Memory B cell (primary cell): ENCODE data around the gene ENG.

ENCODE experiments used
- ATAC-seq: fragments of 150-1000 bp; cut with Tn5 transposase; 2 replicates; pipeline ENCODE4 v1.10.0; 2021; ENCODE audit warnings: low read depth, mild to moderate bottlenecking, moderate library complexity
- DNase-seq, 2 donors: peaks; one replicate each; pipeline ENCODE4 v3.0.0; 2022; ENCODE audit warnings: low spot score in 2 of 2
- H3K27ac Mint-ChIP-seq: one replicate; pipeline ENCODE4 v1.8.0; 2022; ENCODE audit warnings: mild to moderate bottlenecking, moderate library complexity, mixed read lengths
- H3K27me3 Mint-ChIP-seq: one replicate; pipeline ENCODE4 v1.8.0; 2022; ENCODE audit warnings: mixed read lengths
- H3K36me3 Mint-ChIP-seq: one replicate; pipeline ENCODE4 v1.8.0; 2022; ENCODE audit warnings: mild to moderate bottlenecking, mixed read lengths
- H3K4me1 Mint-ChIP-seq: one replicate; pipeline ENCODE4 v1.8.0; 2022; ENCODE audit warnings: mixed read lengths
- H3K4me3 Mint-ChIP-seq: one replicate; pipeline ENCODE4 v1.8.0; 2022; ENCODE audit warnings: mild to moderate bottlenecking, moderate library complexity, mixed read lengths
- H3K9me3 Mint-ChIP-seq: one replicate; pipeline ENCODE4 v1.8.0; 2022; ENCODE audit warnings: mixed read lengths

ENG gene

GRCh38 chr9:127863191-127863621 lies 8.7 kb upstream of the ENG start:
- H3K4me1 Mint-ChIP-seq: peaks cover 43% of the 10 kb centered on the region
- DNase-seq: no peak
- H3K4me3 Mint-ChIP-seq: no peak overlapping the region
- peak overlapping the region; percentile 97 for H3K27ac Mint-ChIP-seq
- no peaks in the 10 kb centered on the region for H3K9me3 Mint-ChIP-seq
- no peaks in the 10 kb centered on the region for H3K36me3 Mint-ChIP-seq
- H3K27me3 Mint-ChIP-seq: no peaks in the 10 kb centered on the region
- no peak for ATAC-seq

GRCh38 chr9:127862075-127863011 lies 7.9 kb upstream of the ENG start:
- Mint-ChIP-seq H3K4me3 (peak overlapping the region; percentile 29), H3K9me3 (no peaks in the 10 kb centered on the region), H3K36me3 (no peaks in the 10 kb centered on the region), H3K4me1 (peaks cover 45% of the 10 kb centered on the region), H3K27ac (peak overlapping the region; percentile 97), H3K27me3 (no peaks in the 10 kb centered on the region)
- DNase-seq (peak; percentile 55 to 62), ATAC-seq (peak; percentile 66)

- H3K36me3 Mint-ChIP-seq: no peaks in the 10 kb centered on the region
- H3K4me1 Mint-ChIP-seq: peaks cover 36% of the 10 kb centered on the region
- DNase-seq (no peak), ATAC-seq (no peak)
- no peaks in the 10 kb centered on the region for H3K9me3 Mint-ChIP-seq
- no peak overlapping the region for H3K4me3 Mint-ChIP-seq
- H3K27me3 Mint-ChIP-seq: no peaks in the 10 kb centered on the region
- peak overlapping the region; percentile 97 for H3K27ac Mint-ChIP-seq
Measured at GRCh38 chr9:127860779-127861178, 6.3 kb upstream of the ENG start.

- peak overlapping the region; percentile 97 for H3K27ac Mint-ChIP-seq
- H3K36me3 Mint-ChIP-seq: no peaks in the 10 kb centered on the region
Measured at GRCh38 chr9:127860260-127860659, 5.8 kb upstream of the ENG start.

GRCh38 chr9:127858041-127858512 lies 3.6 kb upstream of the ENG start:
- no peak overlapping the region for H3K27ac Mint-ChIP-seq
- ATAC-seq (no peak), DNase-seq (no peak)
- H3K9me3 Mint-ChIP-seq: no peaks in the 10 kb centered on the region
- no peaks in the 10 kb centered on the region for H3K27me3 Mint-ChIP-seq
- peaks cover 28% of the 10 kb centered on the region for H3K4me1 Mint-ChIP-seq
- no peaks in the 10 kb centered on the region for H3K36me3 Mint-ChIP-seq
- H3K4me3 Mint-ChIP-seq: no peak overlapping the region

More at GRCh38 chr9:127860260-127860659, 5.8 kb upstream of the ENG start:
- ATAC-seq: no peak
- H3K4me1 Mint-ChIP-seq: peaks cover 31% of the 10 kb centered on the region
- no peaks in the 10 kb centered on the region for H3K9me3 Mint-ChIP-seq
- DNase-seq: no peak
- H3K27me3 Mint-ChIP-seq: no peaks in the 10 kb centered on the region
- H3K4me3 Mint-ChIP-seq: no peak overlapping the region

- no peak overlapping the region for H3K27ac Mint-ChIP-seq
- ATAC-seq (no peak), DNase-seq (no peak)
- H3K4me3 Mint-ChIP-seq: no peak overlapping the region
- peaks cover 21% of the 10 kb centered on the region for H3K4me1 Mint-ChIP-seq
- no peaks in the 10 kb centered on the region for H3K27me3 Mint-ChIP-seq
- H3K36me3 Mint-ChIP-seq: no peaks in the 10 kb centered on the region
- no peaks in the 10 kb centered on the region for H3K9me3 Mint-ChIP-seq
Measured at GRCh38 chr9:127857278-127857677, 2.8 kb upstream of the ENG start.

GRCh38 chr9:127856729-127857116 lies 2.3 kb upstream of the ENG start:
- Mint-ChIP-seq H3K4me1 (peaks cover 18% of the 10 kb centered on the region), H3K36me3 (no peaks in the 10 kb centered on the region), H3K27me3 (no peaks in the 10 kb centered on the region), H3K27ac (no peak overlapping the region), H3K9me3 (no peaks in the 10 kb centered on the region), H3K4me3 (no peak overlapping the region)
- DNase-seq (no peak), ATAC-seq (no peak)

- DNase-seq (no peak), ATAC-seq (no peak)
- no peaks in the 10 kb centered on the region for H3K36me3 Mint-ChIP-seq
- H3K4me3 Mint-ChIP-seq: no peak overlapping the region
- H3K9me3 Mint-ChIP-seq: no peaks in the 10 kb centered on the region
- no peaks in the 10 kb centered on the region for H3K27me3 Mint-ChIP-seq
- H3K27ac Mint-ChIP-seq: no peak overlapping the region
- peaks cover 15% of the 10 kb centered on the region for H3K4me1 Mint-ChIP-seq
Measured at GRCh38 chr9:127856094-127856728, 1.8 kb upstream of the ENG start.

GRCh38 chr9:127855522-127855921 lies 1.1 kb upstream of the ENG start:
- Mint-ChIP-seq H3K4me3 (no peak overlapping the region), H3K27me3 (no peaks in the 10 kb centered on the region), H3K4me1 (peaks cover 10% of the 10 kb centered on the region), H3K27ac (no peak overlapping the region), H3K36me3 (no peaks in the 10 kb centered on the region), H3K9me3 (no peaks in the 10 kb centered on the region)
- ATAC-seq: no peak
- DNase-seq: no peak

GRCh38 chr9:127854960-127855359 lies 502 bp upstream of the ENG start:
- ATAC-seq: no peak
- H3K4me3 Mint-ChIP-seq: no peak overlapping the region

GRCh38 chr9:127853312-127854183 lies 910 bp downstream of the ENG start:
- H3K4me1 Mint-ChIP-seq: peaks cover 5% of the 10 kb centered on the region
- DNase-seq: no peak
- ATAC-seq: no peak
- H3K4me3 Mint-ChIP-seq: peak overlapping the region; percentile 86
- no peaks in the 10 kb centered on the region for H3K27me3 Mint-ChIP-seq
- H3K9me3 Mint-ChIP-seq: peaks cover 9% of the 10 kb centered on the region
- H3K36me3 Mint-ChIP-seq: peaks cover 9% of the 10 kb centered on the region
- H3K27ac Mint-ChIP-seq: peak overlapping the region; percentile 77

More at GRCh38 chr9:127854960-127855359, 502 bp upstream of the ENG start:
- no peaks in the 10 kb centered on the region for H3K9me3 Mint-ChIP-seq
- DNase-seq: no peak
- peaks cover 7% of the 10 kb centered on the region for H3K4me1 Mint-ChIP-seq
- H3K27me3 Mint-ChIP-seq: no peaks in the 10 kb centered on the region
- H3K36me3 Mint-ChIP-seq: no peaks in the 10 kb centered on the region
- H3K27ac Mint-ChIP-seq: no peak overlapping the region

GRCh38 chr9:127852829-127853228 lies 1.6 kb downstream of the ENG start:
- Mint-ChIP-seq H3K27ac (no peak overlapping the region), H3K4me1 (peaks cover 3% of the 10 kb centered on the region), H3K27me3 (no peaks in the 10 kb centered on the region), H3K9me3 (peaks cover 10% of the 10 kb centered on the region), H3K4me3 (peak overlapping the region; percentile 15), H3K36me3 (peaks cover 9% of the 10 kb centered on the region)
- ATAC-seq (no peak), DNase-seq (no peak)

GRCh38 chr9:127850286-127850830 lies 4.1 kb downstream of the ENG start:
- Mint-ChIP-seq H3K36me3 (peaks cover 9% of the 10 kb centered on the region), H3K27me3 (no peaks in the 10 kb centered on the region), H3K9me3 (peaks cover 10% of the 10 kb centered on the region), H3K4me1 (peaks cover 3% of the 10 kb centered on the region), H3K4me3 (no peak overlapping the region), H3K27ac (no peak overlapping the region)
- ATAC-seq (no peak), DNase-seq (no peak)
